ENCODE data around the gene PARP4. TPM values are rescaled to one million over a fixed set of nuclear protein-coding genes. Genes with fewer than 3 reads are reported as not detected.
"Not testable (repeated sequence)": the region's sequence is repeated elsewhere in the genome, so short reads cannot be mapped to it uniquely, and the experiment has no call there.

PARP4 gene
- 10 to 100 TPM; 38.1 to 50.0 TPM for total RNA-seq

DNA sequence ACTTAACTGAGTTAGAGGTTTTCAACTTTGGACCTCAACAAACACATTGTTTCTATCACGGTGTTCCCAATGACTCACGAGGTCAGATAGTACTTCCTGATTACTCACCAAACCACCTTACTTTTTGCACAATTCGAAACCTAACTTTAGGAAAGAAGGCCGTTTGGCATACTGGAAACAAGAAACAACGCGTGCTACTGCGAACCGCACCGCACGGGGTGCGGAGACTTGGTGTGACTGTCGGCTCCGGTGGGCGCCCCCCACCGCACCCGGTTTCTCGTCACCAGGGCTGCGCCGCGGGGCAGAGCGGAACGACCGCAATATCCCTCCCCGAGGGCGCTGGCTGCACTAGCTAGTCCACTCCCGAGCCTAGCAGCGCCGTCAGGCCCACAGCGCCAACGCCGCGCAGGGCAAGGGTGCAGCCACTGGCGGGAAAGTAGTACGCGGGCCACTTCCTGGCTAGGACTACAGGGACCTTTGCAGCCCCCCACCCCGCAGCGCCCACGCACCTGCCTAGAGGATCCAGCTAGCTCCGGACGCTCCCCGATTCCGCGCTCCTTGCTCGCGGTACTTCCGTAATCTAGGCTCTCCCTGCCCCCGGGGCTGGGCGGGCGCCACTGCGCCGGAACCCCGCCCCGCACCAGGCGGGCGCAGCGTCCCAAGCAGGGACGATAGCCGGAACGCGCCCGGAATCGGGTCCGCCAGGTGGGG, at the start of gene PARP4:
Gene PARP4 (minus strand): TSS at position 582 of the 711 bp plus-strand sequence. CDS start 9,002 bp downstream, outside the sequence.
- Mint-ChIP-seq H3K36me3 (ENCODE audit: low read depth) (no peaks in the 10 kb centered on the region), H3K27me3 (no peaks in the 10 kb centered on the region), H3K9me3 (no peaks in the 10 kb centered on the region), H3K4me3 (peak within 1 kb of the TSS; percentile 85), H3K4me1 (peaks cover 26% of the 10 kb centered on the region), H3K27ac (peak within 1 kb of the TSS; percentile 95)
- peak; percentile 60 for ATAC-seq (replicated peaks)

DNA sequence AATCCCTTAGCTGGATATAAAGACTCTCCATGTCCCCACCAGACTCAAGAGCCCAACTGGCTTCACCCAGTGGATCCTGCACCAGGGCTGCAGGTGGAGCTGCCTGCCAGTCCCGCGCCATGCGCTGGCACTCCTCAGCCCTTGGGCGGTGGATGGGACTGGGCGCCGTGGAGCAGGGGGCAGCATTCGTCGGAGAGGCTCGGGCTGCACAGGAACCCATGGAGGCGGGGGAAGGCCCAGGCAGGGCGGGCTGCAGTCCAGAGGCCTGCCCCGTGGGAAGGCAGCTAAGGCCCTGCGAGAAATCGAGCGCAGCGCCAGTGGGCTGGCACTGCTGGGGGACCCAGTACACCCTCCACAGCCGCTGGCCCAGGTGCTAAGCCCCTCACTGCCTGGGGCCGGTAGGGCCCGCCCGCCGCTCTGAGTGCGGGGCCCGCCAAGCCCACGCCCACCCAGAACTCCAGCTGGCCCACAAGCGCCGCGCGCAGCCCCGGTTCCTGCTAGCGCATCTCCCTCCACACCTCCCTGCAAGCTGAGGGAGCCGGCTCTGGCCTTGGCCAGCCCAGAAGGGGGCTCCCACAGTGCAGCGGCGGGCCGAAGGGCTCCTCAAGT, 48.1 kb upstream of the PARP4 start:
- peaks cover 44% of the 10 kb centered on the region for H3K27me3 Mint-ChIP-seq
- H3K36me3 Mint-ChIP-seq (ENCODE audit: low read depth); ATAC-seq (replicated peaks); H3K4me1 Mint-ChIP-seq; H3K9me3 Mint-ChIP-seq; H3K4me3 Mint-ChIP-seq; H3K27ac Mint-ChIP-seq: not testable (repeated sequence)

DNA sequence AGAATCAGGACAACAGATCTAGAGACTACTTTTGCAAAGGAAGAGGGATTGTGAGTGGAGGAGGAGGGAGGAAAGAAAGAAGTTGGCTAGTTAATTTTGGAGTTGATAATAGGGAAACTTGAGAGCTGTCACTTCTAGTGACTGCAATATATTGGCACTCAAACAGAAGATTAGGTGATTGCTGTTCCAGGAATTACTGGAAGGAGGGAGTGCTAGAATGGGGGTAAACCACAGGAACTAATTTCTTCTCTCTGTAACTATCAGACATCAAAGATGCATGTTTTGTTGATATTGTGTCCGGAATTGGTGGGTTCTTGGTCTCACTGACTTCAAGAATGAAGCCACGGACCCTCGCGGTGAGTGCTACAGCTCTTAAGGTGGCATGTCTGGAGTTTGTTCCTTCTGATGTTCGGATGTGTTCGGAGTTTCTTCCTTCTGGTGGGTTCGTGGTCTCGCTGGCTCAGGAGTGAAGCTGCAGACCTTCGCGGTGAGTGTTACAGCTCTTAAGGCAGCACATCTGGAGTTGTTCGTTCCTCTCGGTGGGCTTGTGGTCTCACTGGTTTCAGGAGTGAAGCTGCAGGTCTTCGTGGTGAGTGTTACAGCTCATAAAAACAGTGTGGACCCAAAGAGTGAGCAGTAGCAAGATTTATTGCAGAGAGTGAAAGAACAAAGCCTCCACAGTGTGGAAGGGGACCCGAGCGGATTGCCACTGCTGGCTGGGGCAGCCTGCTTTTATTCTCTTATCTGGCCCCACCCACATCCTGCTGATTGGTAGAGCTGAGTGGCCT, 47.0 kb upstream of the PARP4 start:
- not testable (repeated sequence) for H3K9me3 Mint-ChIP-seq; ATAC-seq (replicated peaks); H3K36me3 Mint-ChIP-seq (ENCODE audit: low read depth); H3K4me3 Mint-ChIP-seq; H3K4me1 Mint-ChIP-seq; H3K27ac Mint-ChIP-seq
- peaks cover 38% of the 10 kb centered on the region for H3K27me3 Mint-ChIP-seq

DNA sequence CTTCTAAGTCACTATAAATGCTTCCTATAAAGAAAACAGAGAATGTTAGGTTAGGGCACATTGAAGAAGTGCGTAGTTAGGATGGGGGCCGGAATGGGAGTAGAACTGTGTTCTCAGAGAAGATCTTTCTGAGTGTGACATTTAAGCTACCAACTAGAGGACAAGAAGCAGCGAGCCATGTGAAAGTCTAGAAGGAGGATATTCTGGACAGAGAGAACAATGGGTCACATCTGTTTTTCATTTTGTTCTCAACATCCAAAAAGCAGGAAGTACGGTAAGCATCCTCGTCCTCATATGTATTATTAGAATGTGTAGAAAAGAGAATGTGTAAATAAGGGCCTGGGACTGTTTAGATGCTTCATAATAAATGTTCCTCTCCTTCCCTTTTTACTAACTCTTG, 44.5 kb upstream of the PARP4 start:
- no peak for ATAC-seq (replicated peaks)
- Mint-ChIP-seq H3K27ac (no peak overlapping the region), H3K4me3 (no peak overlapping the region), H3K9me3 (no peaks in the 10 kb centered on the region), H3K4me1 (peaks cover 7% of the 10 kb centered on the region), H3K36me3 (ENCODE audit: low read depth) (no peaks in the 10 kb centered on the region), H3K27me3 (peaks cover 43% of the 10 kb centered on the region)

DNA sequence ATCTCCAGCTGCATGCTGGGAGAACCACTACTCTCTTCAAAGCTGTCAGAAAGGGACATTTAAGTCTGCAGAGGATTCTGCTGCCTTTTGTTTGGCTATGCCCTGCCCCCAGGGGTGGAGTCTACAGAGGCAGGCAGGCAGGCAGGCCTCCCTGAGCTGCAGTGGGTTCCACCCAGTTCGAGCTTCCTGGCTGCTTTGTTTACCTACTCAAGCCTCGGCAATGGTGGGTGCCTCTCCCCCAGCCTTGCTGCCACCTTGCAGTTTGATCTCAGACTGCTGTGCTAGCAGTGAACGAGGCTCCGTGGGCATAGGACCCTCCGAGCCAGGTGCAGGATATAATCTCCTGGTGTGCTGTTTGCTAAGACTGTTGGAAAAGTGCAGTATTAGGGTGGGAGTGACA, 41.3 kb upstream of the PARP4 start:
- peaks cover 38% of the 10 kb centered on the region for H3K27me3 Mint-ChIP-seq
- H3K4me3 Mint-ChIP-seq; H3K36me3 Mint-ChIP-seq (ENCODE audit: low read depth); H3K27ac Mint-ChIP-seq; H3K4me1 Mint-ChIP-seq; H3K9me3 Mint-ChIP-seq; ATAC-seq (replicated peaks): not testable (repeated sequence)

DNA sequence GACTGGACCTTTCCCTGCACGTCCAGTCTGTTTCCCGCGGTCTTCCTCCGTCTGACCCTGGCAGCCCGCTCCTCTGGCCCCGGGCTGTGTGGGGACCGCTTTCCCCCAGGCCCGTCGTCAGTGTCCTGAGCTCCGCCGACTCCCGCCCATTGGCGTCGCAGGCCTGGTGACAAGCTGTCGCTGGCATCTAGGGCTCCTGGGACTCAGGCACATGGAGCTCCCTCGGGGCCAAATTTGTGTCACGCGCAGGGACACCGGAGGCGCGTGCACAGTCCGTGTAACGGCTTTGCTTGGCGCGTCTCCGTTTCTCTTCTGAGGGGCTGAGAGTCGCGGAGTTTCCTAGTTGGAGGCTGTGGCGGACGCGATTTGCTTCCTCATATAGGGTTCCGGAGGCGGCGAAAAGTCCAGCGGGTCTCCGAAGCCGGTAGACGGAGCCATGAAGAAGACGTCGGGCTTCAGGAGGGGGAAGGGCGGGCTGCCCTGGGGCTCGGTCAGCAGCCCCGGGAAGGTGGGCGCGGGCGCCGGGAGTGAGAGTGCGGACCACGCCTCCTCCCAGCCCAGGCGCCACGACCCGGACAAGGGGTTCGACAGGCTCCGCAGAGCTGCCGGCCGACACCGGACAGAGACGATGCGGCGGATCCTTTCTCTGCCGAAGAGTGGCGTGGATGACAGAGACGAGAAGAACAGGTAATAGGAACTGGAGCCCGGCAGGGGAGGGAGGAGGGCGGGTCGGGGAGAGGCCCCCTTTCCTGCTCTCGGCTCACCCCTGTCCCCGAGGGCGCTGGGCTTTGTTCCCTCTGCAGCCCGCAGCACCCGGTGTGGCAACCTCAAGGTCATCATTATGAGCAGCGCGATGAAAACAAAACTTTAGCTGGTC, 29.1 kb upstream of the PARP4 start:
- H3K27ac Mint-ChIP-seq; H3K4me1 Mint-ChIP-seq; H3K36me3 Mint-ChIP-seq (ENCODE audit: low read depth); H3K9me3 Mint-ChIP-seq: not testable (repeated sequence)
- peak; percentile 43 for ATAC-seq (replicated peaks)
- Mint-ChIP-seq H3K4me3 (peak overlapping the region; percentile 80), H3K27me3 (peaks cover 28% of the 10 kb centered on the region)

DNA sequence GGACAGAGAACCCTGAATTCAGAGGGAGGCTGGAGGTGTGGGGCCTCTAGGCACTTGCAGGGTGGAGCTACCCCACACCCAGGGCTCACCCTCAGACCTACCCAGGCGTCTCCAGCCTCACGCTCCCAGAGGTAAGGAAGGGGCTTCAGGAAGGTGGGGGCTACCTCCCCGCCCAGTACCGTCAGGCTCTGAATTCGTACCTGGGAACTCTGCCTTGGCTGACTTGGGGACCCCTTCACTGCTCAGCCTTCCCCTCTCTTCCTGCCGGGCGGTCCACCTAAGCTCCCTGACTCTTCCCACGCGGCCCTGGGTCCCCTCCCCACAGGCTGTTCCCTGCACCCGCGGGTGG, 28.5 kb upstream of the PARP4 start:
- Mint-ChIP-seq H3K4me1 (no peaks in the 10 kb centered on the region), H3K27ac (no peak overlapping the region), H3K9me3 (no peaks in the 10 kb centered on the region), H3K27me3 (peaks cover 26% of the 10 kb centered on the region), H3K36me3 (ENCODE audit: low read depth) (no peaks in the 10 kb centered on the region), H3K4me3 (peak overlapping the region; percentile 80)
- ATAC-seq (replicated peaks) = no peak

DNA sequence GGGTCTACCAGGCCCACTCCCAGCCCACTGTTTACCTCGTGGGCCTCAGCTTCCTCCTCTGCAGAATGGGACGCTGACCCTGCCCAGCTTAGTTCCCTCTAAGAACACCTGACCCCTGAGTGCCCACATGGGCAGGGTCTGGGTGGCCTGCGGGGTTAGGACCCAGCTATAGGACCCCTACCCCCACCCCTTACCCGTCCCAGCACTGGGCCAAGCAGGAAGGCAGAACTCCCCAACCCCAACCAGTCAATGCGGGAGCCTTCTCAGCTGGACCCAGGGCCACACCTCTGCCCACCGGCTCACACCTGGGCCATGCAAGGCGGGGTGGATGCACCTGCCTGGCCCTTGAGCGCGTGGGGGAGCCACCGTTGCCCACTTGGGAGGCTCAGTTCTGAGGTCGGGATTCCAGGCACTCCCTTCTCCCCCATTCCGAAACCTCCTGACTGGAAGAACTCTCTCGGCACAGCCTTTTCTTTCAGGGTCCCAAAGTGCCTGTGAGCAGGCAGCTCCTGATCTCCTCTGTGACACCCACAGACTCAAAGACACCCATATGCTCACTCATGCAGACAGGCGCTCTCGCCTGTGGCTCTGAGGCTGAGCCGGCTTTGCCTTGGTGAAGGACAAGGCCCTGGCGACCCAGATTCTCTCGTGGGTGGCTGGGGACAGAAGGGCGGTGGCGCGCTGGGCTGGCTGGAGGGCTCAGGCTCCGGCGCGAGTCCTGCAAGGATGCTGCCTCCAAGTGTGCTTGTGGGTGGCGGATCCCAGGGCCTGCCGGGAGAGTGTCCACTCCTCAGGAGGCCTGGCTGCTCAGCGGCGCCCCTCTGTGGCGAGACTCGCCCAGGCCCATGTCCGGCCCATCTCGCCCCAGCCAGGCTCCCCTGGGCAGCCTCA, 27.9 kb upstream of the PARP4 start:
- Mint-ChIP-seq H3K27me3 (peaks cover 24% of the 10 kb centered on the region), H3K4me1 (no peaks in the 10 kb centered on the region), H3K27ac (no peak overlapping the region), H3K9me3 (no peaks in the 10 kb centered on the region), H3K4me3 (no peak overlapping the region), H3K36me3 (ENCODE audit: low read depth) (no peaks in the 10 kb centered on the region)
- ATAC-seq (replicated peaks) = peak; percentile 37

DNA sequence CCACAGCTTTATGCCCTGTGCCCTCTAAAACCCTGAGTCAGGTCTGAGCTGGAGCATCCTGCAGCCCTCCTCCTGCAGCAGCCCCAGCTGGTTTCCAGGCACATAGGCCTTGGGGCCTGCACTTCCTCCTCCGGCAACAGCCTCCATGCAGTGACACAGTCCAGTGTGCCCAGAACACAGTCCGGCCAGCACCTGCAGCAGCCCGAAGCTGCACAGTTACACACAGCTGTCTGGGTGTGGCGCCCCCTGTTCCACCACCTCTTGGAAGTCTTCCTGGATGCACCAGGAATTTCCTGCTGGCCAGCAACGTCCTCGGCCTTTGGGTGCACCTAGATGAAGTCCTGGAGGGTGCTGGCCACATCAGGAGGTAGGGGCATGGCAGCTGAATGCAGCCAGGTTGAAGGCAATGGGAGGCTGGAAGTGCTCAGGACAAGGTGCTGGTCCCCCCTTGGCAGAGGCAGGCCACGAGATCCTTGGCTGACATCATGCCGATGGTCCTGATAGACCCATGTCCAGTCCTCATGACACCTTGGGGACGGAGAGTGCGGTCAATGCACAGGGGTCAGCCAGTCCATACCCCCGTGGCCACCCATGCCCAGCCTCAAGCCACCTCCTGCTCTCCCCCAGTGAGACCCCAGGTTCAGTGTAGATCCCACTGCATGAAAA, 27.1 kb upstream of the PARP4 start:
- H3K9me3 Mint-ChIP-seq = no peaks in the 10 kb centered on the region
- no peak overlapping the region for H3K4me3 Mint-ChIP-seq
- H3K27ac Mint-ChIP-seq = no peak overlapping the region
- H3K4me1 Mint-ChIP-seq = no peaks in the 10 kb centered on the region
- no peaks in the 10 kb centered on the region for H3K36me3 Mint-ChIP-seq (ENCODE audit: low read depth)
- peaks cover 24% of the 10 kb centered on the region for H3K27me3 Mint-ChIP-seq
- no peak for ATAC-seq (replicated peaks)

DNA sequence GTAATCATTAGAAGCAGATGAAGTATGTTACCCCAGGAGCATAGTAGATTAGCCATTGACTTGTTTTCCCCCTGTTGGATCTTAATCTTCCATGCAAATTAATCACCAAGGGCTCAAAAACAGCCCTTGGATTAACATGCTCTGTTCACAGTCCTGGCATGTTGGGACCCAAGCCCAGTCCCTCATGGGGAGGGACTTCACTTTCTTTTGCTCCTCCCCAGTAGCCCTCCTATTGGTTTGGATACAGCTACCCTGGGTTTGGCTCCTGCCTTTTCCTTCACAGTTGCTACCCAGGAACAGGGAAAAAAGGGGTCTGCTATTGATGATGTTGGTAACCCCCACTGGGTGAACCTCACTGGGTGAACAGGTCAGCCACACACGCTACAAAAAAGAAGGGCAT, 16.9 kb upstream of the PARP4 start:
- ATAC-seq (replicated peaks) = no peak

DNA sequence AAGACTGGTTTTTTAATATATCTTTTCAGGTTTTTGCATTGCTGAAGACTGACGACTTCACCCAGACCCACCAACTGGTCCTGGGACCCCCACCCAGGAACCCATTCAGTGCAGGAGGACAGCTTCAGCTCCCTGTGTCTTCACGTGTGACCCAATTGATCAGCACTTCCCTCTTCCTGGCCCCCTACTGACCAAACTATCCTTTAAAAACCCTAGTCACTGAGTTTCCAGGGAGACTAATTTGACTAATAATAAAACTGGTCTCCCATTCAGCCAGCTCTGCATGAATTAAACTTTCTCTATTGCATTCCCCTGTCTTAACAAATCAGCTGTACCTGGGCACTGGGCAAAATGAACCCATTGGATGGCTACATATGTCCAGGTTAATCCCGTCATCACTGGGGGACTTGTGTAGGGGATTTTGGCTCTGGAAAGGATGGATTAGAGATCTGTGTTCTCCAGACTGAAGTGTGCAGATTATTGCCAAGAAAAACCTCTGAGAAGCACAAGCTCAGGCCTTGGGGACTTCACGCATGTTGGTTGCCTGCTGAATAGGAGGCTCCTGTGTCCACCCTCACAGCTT, 16.3 kb upstream of the PARP4 start:
- ATAC-seq (replicated peaks) = no peak
- Mint-ChIP-seq H3K27ac (no peak overlapping the region), H3K4me3 (no peak overlapping the region), H3K36me3 (ENCODE audit: low read depth) (no peaks in the 10 kb centered on the region), H3K9me3 (no peaks in the 10 kb centered on the region), H3K27me3 (peaks cover 42% of the 10 kb centered on the region), H3K4me1 (no peaks in the 10 kb centered on the region)

More for the DNA sequence above, 16.9 kb upstream of the PARP4 start:
- no peaks in the 10 kb centered on the region for H3K4me1 Mint-ChIP-seq
- H3K27me3 Mint-ChIP-seq = peaks cover 46% of the 10 kb centered on the region
- H3K4me3 Mint-ChIP-seq = no peak overlapping the region
- no peaks in the 10 kb centered on the region for H3K9me3 Mint-ChIP-seq
- H3K27ac Mint-ChIP-seq = no peak overlapping the region
- H3K36me3 Mint-ChIP-seq (ENCODE audit: low read depth) = no peaks in the 10 kb centered on the region

DNA sequence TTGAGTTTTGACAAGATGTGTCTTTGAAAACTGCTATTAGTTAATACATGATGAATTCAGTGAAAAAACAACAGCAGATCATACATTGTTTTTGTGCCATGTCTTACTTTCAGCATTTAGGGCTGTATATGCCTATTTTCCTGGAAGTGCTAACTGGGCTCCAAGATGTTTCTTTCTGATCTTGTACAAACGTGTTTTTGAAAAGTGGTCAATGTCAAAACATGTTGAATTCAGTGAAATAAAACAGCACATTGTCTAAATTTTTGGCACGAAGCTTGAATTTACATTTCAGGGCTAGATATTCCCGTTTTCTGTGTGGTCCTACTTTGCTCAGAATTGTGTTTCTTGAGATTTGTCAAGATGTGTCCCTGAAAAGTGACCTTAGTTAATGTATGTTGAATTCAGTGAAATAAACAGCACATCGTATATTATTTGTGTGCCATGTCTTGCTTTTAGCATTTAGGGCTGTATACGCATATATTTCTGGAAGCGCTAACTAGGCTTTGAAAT, 14.7 kb upstream of the PARP4 start:
- no peaks in the 10 kb centered on the region for H3K36me3 Mint-ChIP-seq (ENCODE audit: low read depth)
- peaks cover 34% of the 10 kb centered on the region for H3K27me3 Mint-ChIP-seq
- no peak overlapping the region for H3K4me3 Mint-ChIP-seq
- H3K9me3 Mint-ChIP-seq = no peaks in the 10 kb centered on the region
- H3K27ac Mint-ChIP-seq = no peak overlapping the region
- no peak for ATAC-seq (replicated peaks)
- H3K4me1 Mint-ChIP-seq = no peaks in the 10 kb centered on the region

DNA sequence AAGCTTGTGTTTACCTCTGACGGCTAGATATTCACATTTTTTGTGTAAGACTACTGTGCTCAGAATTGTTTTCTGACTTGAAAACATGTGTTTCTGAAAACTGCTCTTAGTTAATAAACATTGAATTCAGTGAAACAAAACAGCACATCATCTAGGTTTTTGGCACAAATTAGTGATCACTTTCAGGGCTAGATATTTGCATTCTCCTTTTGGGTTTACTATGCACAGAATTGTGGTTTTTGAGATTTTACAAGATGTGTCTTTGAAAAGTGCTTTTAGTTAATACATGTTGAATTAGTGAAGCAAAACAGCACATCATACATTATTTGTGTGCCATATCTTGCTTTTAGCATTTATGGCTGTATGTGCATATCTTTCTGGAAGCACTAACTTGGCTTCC, 8.2 kb upstream of the PARP4 start:
- Mint-ChIP-seq H3K27ac (no peak overlapping the region), H3K4me3 (no peak overlapping the region), H3K27me3 (no peaks in the 10 kb centered on the region), H3K36me3 (ENCODE audit: low read depth) (no peaks in the 10 kb centered on the region), H3K4me1 (no peaks in the 10 kb centered on the region), H3K9me3 (no peaks in the 10 kb centered on the region)
- no peak for ATAC-seq (replicated peaks)

All from activated T-helper 17 cell treated with anti-CD3 and anti-CD28 coated beads, Interleukin-2, amount 50 U/mL, for 72 hours (primary cell).